HG02588 (cell line): Measurements from ENCODE around the gene CTDP1.
"Not testable (repeated sequence)": the region's sequence is repeated elsewhere in the genome, so short reads cannot be mapped to it uniquely, and the experiment has no call there.

Experiments
- ATAC-seq: cut with Tn5 transposase; IDR thresholded peaks from one replicate; pipeline ENCODE4 v1.9.1; 2021; ENCODE audit warnings: mild to moderate bottlenecking, moderate library complexity; ENCODE audit not compliant: unreplicated experiment

Gene CTDP1

DNA sequence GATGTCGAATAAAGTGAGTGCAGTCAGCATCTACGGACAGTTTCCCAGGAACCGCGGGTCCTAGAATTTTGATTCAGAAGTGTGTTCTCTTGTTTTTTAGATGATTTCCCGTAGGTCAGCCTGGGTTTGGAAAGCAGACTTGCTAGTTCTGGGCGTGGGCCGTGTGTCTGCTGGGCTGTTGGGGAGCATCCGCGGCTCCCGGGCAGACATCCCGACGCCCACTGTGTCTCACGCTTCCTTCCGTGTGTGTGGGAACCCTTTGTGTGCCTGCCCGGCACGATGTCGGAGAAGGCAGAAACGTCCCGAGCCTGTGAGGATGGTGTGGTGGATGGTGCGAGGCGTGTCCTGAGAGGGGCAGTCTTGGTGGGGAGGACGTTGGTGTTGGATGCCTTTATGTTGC is 18.4 kb downstream of the CTDP1 start:
- no peak for ATAC-seq

DNA sequence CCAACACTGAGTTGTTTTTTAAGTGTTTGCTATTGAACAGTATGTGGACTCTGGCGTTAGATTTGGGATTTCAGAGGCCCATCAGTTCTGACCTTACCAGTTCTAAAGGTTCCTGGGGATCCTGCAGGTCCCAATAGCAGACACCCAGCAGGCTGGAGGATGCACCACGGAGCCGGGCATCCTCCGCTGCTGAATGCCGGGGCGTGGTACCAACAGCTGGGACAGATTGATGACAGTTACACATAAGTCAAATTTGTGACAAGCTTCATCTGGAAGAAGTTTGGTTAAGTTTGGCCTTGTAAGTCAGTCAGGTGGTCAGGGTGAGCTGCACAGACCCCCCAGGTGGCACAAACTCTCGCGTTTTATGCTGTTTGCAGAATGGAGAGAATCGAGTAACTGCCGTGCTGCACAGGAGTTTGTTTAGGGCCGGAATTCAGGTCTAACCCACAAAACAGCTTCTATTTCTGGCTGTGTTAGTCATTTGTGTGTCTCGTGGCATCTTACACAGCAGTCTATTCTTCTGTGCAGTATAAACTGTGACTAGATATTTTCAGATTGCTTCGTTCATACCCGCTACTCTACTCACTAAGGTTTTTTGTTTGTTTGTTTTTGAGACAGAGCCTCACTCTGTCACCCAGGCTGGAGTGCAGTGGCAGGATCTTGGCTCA is 19.2 kb downstream of the CTDP1 start:
- ATAC-seq: no peak

DNA sequence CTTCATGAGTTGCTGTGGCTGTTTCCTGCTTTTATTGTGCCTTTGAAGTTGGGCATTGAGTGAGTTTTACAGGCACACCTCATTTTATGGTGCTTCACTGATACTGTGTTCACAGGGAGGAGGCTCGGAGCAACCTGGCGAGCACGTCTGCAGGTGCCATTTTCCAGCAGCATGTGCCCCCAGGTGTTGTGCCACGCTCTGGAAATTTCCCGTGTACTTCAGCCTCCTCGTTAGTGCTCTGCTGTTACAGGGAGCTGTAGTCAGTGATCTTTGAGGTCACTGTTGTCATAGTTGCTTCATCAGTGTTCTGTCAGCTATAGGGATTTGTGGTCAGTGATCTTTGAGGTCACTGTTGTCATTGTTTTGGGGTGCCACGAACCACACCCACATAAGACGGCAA is 20.1 kb downstream of the CTDP1 start:
- no peak for ATAC-seq

GRCh38 chr18:79702906-79703305 is 23.3 kb downstream of the CTDP1 start:
- ATAC-seq: no peak

DNA sequence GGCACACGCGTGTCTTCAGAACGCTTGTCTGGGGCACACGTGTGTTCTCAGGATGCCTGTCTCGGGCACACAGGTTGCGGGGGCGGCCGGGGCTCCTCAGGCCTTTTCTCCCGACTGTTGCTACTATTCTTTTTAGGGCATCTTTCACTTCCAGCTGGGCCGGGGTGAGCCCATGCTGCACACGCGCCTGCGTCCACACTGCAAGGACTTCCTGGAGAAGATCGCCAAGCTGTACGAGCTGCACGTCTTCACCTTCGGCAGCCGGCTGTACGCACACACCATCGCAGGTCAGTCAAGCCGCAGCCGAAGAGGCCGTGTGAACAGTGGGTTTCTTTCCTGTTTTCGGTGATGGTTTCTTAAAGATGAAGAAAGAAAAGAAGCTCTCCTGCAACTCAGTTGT is 25.0 kb downstream of the CTDP1 start:
- no peak for ATAC-seq

DNA sequence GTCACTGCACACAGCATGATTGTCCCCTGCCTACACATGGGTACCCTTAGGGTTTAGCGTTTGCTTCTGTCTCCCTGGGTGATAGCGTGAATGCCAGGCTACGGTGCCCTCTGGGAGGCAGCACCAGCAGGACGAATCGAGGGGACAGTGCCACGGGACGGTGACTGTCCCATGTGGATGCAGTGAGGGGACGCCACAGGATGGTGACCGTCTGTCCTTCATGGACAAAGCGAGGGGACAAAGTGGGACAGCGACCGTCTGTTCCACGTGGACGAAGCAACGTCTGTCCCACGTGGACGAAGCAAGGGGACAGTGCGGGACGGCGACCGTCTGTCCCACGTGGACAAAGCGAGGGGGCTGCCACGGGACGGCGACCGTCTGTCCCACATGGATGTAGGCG is 25.7 kb downstream of the CTDP1 start:
- ATAC-seq: no peak

DNA sequence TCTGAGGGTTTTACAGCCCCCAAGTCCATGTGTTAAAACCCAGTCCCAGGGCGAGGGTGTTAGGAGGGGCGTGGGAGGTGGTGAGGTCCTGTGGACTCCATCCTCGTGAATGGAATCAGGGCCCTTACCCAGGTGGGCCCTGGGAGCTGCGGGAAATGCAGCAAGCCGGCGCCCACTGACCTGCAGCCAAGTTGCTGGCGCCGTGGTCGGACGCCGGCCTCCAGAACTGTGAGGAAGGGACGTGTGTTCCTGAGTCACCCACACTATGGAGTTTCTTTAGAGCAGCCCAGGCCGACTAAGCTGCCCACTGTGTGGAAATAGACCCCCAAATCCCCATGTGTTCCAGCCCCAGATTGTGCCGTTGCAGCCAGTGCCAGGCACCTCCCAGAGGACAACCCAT is 26.4 kb downstream of the CTDP1 start:
- ATAC-seq: no peak

DNA sequence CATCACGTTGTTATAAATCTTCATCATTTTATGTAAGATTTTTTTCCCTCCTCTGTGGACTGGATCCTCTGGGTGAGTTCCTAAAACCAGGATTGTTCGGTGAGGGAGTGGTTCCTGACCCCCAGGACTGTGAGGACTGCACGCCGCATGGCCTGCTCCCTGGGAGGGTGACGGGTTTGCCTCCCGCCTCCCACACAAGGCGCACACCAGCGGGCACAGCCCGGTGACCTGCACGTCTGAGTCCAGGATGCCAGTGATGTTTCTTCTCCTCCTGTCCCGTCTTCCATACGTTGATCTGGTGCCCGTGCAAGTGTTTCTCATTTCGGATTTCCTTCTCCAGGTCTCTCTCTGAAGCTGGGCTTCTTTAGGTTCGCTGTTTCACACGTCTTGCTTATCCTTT is 27.1 kb downstream of the CTDP1 start:
- ATAC-seq: no peak

GRCh38 chr18:79707239-79707638 is 27.6 kb downstream of the CTDP1 start:
- no peak for ATAC-seq

DNA sequence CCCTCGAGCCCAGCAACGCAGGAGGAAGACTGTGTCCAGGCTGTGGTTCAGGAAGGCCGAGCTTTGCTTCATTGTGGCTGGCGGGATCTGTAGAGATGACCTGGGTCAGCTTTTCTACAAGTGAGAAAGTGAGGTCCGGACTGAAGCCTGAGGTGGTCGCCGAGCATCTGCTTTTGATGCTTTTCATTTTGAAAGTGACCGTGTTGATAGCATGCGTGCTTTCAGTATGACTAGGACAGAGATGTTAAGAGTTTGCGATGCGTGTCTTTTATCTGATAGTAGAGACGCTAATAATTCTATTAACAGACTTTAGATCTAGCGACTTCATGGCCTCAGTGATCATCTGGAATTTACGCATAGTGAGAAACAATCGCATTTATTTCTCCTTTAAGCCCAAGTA is 28.1 kb downstream of the CTDP1 start:
- no peak for ATAC-seq

GRCh38 chr18:79708412-79708811 is 28.8 kb downstream of the CTDP1 start:
- no peak for ATAC-seq

DNA sequence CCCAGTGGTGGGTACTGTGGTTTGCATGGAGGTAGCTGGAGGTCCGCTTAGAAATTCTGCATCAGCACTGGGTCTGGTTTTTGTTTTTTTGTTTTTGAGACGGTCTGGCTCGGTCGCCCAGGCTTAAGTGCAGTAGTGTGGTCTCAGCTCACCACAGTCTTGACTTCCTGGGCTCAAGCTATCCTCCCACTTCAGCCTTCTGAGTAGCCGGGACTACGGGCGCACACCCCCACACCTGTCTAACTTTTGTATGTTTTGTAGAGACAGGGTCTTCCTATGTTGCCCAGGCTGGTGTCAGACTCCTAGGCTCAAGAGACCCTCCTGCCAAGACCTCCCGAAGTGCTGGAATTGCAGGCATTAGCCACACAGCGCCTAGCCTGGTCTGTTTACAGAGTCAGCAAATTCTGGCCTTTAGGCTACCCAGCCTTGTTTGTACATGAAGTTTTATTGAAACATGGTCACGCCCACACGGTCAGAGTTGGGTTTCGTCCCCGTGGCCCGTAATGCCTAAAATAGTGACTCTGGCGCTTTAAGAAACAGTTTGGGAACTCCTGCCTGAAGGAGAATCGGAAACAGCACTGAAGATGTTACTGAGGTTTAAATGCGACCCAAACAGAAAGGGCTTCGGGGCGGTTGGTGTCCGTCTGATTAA is 32.7 kb downstream of the CTDP1 start:
- ATAC-seq: no peak

GRCh38 chr18:79713341-79713740 is 33.7 kb downstream of the CTDP1 start:
- ATAC-seq: no peak

- ATAC-seq: no peak
Observed at GRCh38 chr18:79714531-79715240, 35.1 kb downstream of the CTDP1 start.

DNA sequence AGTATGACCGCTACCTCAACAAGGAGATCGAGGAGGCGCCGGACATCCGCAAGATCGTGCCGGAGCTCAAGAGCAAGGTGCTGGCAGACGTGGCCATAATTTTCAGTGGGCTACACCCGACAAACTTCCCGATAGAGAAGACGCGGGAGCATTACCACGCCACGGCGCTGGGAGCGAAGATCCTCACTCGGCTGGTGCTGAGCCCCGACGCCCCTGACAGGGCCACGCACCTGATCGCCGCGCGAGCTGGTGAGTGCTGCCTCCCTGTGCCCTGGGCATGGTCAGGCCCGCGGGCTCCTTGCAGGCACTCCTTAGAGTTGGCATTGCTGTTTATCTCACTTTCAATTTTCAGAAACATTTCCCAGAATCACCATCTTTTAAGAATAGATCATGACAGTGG is 35.7 kb downstream of the CTDP1 start:
- no peak for ATAC-seq

GRCh38 chr18:79717059-79717458 is 37.5 kb downstream of the CTDP1 start:
- no peak for ATAC-seq

DNA sequence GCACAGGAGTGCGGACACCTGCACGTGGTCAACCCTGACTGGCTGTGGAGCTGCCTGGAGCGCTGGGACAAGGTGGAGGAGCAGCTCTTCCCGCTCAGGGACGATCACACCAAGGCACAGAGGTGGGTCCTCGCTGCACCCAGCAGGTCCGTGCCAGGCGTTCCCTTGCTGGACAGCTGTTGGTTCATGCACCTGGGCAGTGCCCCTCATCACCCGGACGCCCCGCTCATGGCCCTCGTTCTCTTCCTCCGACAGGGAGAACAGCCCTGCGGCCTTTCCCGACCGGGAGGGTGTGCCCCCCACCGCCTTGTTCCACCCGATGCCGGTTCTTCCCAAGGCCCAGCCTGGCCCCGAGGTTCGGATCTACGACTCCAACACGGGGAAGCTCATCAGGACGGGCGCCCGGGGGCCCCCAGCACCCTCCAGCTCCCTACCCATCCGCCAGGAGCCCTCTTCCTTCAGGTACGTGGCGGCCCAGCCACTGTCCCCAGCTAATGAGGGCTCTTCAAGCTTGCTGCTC is 38.0 kb downstream of the CTDP1 start:
- ATAC-seq: no peak

GRCh38 chr18:79718126-79718525 is 38.5 kb downstream of the CTDP1 start:
- no peak for ATAC-seq

DNA sequence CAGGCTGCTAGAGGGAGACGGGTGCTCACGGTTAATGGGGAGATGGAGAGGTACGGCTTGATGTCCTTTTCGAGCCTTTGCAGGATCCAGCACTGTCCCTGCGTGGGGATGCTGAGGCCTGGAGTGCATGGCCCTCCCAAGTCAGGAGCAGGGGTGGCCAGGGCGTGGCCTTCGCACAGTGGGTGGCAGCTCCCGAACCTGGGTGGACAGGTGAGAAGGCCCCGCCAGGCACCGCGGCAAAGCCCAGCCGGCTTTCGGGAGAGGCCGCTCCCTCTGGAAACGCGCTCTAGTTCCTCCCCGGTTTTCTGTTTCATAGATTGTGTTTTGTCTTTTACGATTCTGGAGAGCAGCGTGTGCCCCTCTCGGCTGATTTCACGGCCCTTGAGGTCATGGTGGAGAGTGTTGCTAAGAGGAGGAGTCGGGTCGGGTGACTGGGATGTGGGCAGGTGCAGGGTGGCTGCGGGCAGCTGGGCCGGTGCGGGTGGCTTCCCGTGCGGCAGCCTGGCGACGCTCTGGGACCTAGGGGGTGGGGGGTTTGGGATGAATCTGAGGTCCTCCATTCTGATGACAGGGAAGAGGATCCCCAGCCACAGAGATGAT is 39.4 kb downstream of the CTDP1 start:
- ATAC-seq: no peak

DNA sequence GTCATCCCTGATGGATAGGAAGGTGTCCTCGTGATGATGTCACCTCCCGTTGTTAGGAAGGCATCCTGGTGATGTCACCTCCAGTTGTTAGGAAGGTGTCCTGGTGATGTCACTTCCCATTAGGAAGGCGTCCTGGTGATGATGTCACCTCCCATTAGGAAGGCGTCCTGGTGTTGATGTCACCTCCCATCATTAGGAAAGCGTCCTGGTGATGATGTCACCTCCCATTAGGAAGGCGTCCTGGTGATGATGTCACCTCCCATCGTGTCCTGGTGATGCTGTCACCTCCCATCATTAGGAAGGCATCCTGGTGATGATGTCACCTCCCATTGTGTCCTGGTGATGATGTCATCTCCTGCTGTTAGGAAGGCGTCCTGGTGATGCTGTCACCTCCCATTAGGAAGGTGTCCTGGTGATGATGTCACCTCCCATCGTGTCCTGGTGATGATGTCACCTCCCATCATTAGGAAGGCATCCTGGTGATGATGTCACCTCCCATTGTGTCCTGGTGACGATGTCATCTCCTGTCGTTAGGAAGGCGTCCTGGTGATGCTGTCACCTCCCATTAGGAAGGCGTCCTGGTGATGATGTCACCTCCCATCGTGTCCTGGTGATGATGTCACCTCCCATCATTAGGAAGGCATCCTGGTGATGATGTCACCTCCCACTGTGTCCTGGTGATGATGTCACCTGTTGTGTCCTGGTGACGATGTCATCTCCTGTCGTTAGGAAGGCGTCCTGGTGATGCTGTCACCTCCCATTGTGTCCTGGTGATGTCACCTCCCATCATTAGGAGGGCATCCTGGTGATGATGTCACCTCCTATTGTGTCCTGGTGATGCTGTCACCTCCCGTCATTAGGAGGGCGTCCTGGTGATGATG is 40.1 kb downstream of the CTDP1 start:
- not testable (repeated sequence) for ATAC-seq

- ATAC-seq: no peak
Observed at GRCh38 chr18:79720359-79720733, 40.7 kb downstream of the CTDP1 start.
